NCI-H524 (cell line): ENCODE measurements around the gene SNX3.
A peak's percentile ranks its signal among the peaks of the same experiment; 100 is the strongest.

Source experiments
- DNase-seq, 2 experiments: peaks; one replicate each; lab custom pipeline; 2025; lab: John Stamatoyannopoulos, UW

The SNX3 gene

GRCh38 chr6:108203189-108204112, 57.4 kb downstream of the SNX3 start:
- no peak for DNase-seq

GRCh38 chr6:108200631-108201030, 60.2 kb downstream of the SNX3 start:
- no peak for DNase-seq

- no peak for DNase-seq
Observed at GRCh38 chr6:108200186-108200585, 60.7 kb downstream of the SNX3 start.

- DNase-seq: no peak
Observed at GRCh38 chr6:108198761-108199498, 61.9 kb downstream of the SNX3 start.

GRCh38 chr6:108195209-108195608, 65.6 kb downstream of the SNX3 start:
- DNase-seq: no peak

GRCh38 chr6:108194503-108194902, 66.3 kb downstream of the SNX3 start:
- no peak for DNase-seq

- no peak for DNase-seq
Observed at GRCh38 chr6:108193835-108194234, 67.0 kb downstream of the SNX3 start.

GRCh38 chr6:108193131-108193530, 67.7 kb downstream of the SNX3 start:
- no peak for DNase-seq

- no peak for DNase-seq
Observed at GRCh38 chr6:108187519-108187918, 73.3 kb downstream of the SNX3 start.

- no peak for DNase-seq
Observed at GRCh38 chr6:108186226-108186625, 74.6 kb downstream of the SNX3 start.

- DNase-seq: no peak
Observed at GRCh38 chr6:108180776-108181175, 80.1 kb downstream of the SNX3 start.

- no peak for DNase-seq
Observed at GRCh38 chr6:108180266-108180665, 80.6 kb downstream of the SNX3 start.

GRCh38 chr6:108179741-108180140, 81.1 kb downstream of the SNX3 start:
- DNase-seq: no peak

- DNase-seq: peak in 1 of 2 experiments; percentile 32
Observed at GRCh38 chr6:108176281-108177089, 84.4 kb downstream of the SNX3 start.

GRCh38 chr6:108175592-108176279, 85.1 kb downstream of the SNX3 start:
- DNase-seq: peak in 1 of 2 experiments; percentile 26

- DNase-seq: no peak
Observed at GRCh38 chr6:108175176-108175591, 85.7 kb downstream of the SNX3 start.

GRCh38 chr6:108174371-108175175, 86.3 kb downstream of the SNX3 start:
- no peak for DNase-seq

GRCh38 chr6:108171918-108172516, 88.8 kb downstream of the SNX3 start:
- no peak for DNase-seq

- DNase-seq: no peak
Observed at GRCh38 chr6:108171291-108171917, 89.4 kb downstream of the SNX3 start.
